Measurements from ENCODE around the gene VRK1.
"Not testable (repeated sequence)": the region's sequence is repeated elsewhere in the genome, so short reads cannot be mapped to it uniquely, and the experiment has no call there.

VRK1 gene, protein sequence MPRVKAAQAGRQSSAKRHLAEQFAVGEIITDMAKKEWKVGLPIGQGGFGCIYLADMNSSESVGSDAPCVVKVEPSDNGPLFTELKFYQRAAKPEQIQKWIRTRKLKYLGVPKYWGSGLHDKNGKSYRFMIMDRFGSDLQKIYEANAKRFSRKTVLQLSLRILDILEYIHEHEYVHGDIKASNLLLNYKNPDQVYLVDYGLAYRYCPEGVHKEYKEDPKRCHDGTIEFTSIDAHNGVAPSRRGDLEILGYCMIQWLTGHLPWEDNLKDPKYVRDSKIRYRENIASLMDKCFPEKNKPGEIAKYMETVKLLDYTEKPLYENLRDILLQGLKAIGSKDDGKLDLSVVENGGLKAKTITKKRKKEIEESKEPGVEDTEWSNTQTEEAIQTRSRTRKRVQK

DNA sequence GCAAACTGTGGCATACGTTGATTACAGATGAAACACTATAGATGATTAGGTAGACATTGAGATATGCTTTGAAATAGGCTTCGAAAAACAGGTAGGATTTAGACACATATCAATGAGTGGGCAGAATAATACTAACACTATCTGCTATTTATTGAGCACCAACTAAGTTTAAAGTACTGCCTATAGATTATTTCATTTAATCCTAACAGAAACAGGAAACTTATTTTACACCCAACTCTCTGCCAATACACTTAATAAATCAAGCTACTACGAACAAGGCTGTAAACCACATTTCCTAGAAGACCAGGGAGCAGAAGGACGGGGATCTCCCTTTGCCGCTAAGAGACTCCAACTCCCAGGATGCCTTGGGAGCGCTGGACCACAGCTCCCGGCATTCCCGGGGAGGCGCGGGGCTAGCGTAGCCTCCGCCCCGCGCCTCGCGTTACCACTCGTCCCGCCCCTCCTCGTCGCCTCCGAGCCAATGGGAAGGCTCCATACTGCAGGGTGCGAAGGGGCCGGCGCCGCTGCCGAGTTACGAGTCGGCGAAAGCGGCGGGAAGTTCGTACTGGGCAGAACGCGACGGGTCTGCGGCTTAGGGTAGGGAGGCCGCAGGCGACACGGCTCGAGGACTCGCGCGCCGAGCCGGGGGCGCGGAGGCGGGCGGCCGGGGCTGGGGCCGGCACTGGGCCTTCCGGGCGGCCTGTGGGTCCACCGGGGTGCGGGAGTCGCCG lies at the start of gene VRK1:
TSS of gene VRK1 (plus strand) at position 532 of the 731 bp plus-strand sequence. CDS start 36,090 bp downstream, outside the sequence.
- peak; percentile 74 for DNase-seq (ENCODE audit: low read depth)

DNA sequence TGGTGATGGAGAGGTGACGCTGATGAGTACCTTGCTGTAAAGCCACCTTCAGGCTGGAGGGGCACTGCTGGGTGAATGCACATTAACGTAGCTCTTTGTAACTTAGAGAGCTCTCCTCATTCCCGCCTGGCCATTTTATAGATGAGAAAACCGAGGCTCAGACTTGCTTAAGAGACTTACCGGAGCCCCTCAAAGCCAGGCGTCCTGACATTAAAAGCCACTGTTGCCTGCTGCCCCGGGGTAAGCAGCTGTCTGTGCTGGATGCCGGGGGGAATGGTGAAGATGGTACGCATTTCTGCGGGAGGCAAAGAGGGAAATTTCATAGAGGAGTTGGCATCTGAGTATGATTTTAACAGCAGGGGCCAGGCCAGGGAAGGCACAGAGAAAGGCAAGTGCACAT lies 49.6 kb upstream of the VRK1 start:
- no peak for DNase-seq (ENCODE audit: low read depth)

DNA sequence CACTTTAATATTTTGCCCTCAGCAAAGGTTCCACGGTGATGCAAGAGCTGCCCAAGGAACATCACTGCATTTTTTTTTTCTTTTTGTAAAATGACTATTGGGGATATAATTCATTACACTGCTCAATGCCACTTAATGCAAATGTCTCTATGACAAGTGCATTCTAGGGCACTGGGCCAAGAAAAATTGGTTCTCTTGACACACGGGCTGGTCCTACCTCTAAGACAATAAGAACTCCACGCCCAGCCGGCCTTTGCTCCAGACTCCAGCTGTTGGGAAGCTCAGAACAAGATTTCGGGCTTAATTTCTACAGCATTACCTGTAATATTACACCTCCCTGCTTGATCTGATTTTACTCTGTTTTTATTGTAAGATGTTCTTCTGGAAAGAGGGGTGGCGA lies 48.8 kb upstream of the VRK1 start:
- DNase-seq (ENCODE audit: low read depth) = no peak

DNA sequence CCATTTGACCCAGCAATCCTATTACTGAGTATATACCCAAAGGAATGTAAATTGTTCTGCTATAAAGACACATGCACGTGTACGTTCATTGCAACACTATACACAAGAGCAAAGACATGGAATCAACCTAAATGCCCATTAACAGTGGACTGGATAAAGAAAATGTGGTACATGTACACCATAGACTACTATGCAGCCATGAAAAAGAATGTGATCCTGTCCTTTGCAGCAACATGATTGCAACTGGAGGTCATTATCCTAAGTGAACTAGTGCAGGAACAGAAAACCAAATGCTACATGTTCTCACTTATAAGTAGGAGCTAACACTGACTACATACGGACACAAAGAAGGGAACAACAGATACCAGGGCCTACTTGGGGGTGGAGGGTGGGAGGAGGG lies 45.7 kb upstream of the VRK1 start:
- DNase-seq (ENCODE audit: low read depth) = no peak

DNA sequence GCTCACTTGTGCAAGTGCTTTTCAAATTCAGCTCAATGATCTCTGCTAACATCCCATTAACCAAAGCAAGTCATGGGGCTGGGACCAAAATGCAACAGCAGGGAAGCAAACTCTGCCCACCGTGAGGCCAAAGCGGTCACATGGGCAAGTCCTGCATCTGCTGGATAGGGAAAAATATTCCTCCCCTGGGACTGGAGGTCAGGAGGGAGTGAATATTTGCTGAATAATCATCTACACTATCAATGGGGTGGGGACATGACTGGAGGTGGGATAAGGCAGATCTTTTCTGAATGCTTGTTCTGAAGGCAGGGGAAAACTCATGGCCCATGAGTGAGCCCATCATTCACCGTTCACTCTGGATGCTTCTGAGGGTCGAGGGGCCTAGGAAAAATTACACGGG lies 45.1 kb upstream of the VRK1 start:
- DNase-seq (ENCODE audit: low read depth) = no peak

DNA sequence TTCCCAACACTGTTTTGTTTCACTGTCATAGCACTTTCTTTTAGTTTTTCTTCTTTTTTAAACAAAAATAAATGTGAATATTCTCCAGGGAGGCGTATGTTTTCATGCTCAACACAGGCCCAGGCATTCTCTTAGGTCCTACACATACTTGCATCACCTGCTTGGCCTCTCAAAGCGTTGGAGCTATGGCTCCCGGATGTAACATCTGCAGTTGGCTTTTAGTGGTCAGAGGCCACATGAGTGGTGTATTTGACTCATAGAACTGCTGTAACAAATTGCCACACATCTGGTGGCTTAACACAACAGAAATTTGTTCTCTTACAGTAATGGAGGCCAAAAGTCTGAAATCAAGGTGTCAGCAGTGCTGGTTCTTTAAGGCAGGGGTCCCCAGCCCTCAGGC lies 44.6 kb upstream of the VRK1 start:
- DNase-seq (ENCODE audit: low read depth) = no peak

DNA sequence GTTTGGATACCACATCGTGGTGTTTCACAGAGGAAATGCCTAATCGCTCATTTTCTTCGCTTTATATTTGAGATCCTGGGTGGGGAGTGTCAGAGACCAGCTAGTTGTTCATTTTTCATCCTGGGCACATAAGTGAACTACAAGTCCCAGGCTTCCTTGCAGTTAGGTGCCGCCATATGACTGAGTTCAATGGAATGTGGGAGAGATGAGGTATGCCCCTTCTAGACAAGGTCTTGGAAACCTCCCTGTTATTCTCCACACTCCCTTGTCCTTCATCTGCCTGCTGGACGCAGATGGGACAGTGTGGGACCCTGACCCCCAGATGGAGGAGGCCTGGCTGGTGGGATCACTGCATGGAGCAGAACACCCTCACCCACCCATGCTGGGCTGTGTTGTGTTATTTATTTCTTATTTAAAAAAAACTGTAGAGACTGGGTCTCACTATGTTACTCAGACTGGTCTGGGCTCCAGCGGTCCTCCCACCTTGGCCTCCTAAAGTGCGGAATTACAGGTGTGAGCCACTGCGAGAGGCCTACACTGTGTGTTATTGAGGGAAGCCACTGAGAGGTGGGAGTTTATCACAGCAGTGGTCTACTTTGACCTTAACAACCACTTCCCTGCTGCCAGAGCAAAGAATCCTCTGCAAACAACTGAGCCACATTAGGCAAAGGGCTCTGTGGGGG lies 42.9 kb upstream of the VRK1 start:
- peak; percentile 29 for DNase-seq (ENCODE audit: low read depth)

DNA sequence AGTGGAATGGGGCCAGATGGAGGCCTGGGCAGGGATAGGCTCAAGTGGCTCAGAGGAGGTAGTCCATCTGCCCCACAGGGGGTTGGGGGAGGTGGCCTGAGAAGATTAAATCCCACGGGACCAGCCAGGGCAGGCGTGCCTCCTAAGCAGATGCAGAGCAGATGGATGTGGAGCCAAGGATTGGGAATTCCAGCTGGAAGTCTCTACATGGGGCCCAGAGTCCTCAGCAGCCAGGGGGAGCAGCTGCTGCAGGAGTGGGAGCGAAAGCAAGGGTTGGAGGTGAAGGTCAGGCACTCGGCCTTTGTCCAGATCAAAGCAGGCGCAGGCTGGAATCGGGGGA lies 42.4 kb upstream of the VRK1 start:
- no peak for DNase-seq (ENCODE audit: low read depth)

DNA sequence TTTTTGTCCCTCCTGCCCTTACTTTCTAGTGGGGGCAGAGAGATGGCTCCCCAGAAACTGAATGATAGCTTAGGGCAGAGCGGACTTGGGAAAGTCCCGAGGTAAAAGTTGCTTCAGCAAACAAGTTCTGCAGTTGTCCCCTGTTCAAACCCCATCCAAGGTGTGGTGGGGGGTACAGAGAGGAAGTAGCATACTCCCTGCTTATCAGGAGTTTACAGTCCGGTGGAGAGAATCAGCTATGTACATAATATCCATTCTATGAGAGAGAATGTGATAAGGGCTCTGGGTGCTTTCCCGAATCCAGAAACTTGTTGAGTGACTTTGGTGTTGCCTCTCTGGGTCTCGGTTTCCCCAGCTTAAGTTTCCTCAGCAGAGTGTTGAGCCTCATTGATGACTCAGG lies 40.4 kb upstream of the VRK1 start:
- no peak for DNase-seq (ENCODE audit: low read depth)

DNA sequence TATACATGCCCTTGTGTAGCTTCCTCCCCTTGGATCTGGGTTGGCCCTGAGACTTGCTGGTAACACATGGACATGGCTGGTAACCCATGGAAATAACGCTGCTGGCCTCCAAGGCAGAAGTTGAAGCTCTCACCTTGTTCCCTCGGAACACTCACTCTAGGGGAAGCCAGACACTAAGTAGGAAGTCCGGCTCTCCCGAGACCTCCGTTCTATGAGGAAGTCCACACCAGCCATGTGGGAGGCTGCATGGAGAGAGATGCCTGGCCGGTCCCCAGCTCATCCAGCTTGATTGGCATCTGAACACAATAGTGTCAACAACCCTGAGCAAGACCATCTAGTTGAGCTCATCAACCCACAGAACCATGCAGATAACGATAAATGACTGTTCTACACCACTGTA lies 39.7 kb upstream of the VRK1 start:
- DNase-seq (ENCODE audit: low read depth) = no peak

DNA sequence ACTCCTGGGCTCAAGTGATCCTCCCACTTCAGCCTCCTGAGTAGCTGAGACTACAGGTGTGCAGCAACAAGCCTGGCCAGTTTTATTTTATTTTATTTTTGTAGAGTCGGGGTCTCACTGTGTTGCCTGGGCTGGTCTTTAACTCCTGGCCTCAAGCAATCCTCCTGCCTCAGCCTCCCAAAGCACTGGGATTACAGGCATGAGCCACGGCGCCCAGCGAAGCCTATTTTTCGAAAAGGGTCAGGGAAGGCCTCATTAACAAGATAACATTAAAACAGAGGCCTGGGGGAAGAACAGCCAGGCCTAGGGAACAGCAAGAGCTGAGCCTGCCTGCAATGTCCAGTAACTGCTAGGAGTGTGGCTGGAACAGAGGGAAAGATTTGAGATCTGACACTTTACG lies 36.1 kb upstream of the VRK1 start:
- DNase-seq (ENCODE audit: low read depth) = no peak

DNA sequence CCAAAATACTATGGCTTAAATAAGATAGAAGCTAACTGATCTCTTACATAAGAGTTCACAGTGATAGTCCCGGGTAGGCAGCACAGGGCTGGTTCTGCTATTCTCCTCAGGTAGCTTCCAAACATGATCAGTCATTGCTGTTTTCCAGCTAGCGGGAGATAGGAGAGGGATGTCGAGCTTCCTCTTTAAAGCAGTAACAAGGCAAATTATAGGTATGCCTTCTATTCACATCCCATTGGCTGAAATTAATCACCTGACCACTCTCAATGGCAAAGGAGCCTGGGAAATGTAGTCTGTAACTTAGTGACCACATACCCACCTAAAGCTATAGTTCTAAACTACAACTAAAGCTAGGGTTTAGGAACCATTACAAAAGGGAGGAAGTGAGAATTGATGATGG lies 34.5 kb upstream of the VRK1 start:
- peak; percentile 23 for DNase-seq (ENCODE audit: low read depth)

DNA sequence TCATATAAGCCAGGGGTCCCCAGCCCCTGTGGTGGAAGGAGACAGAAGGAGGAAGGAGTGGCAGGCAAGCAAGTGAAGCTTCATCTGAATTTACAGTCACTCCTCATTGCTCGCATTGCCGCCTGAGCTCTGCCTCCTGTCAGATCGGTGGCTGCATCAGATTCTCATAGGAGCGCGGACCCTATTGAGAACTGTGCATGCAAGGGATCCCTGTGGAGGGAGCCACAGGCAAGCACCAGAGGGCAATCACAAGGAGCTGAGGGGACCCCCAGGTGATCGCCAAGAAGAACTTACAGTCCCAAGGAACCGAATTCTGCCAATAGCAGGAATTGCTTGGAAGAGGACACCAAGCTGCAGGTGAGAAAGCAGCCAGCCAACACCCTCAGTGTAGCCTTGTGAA lies 33.2 kb upstream of the VRK1 start:
- DNase-seq (ENCODE audit: low read depth) = no peak

DNA sequence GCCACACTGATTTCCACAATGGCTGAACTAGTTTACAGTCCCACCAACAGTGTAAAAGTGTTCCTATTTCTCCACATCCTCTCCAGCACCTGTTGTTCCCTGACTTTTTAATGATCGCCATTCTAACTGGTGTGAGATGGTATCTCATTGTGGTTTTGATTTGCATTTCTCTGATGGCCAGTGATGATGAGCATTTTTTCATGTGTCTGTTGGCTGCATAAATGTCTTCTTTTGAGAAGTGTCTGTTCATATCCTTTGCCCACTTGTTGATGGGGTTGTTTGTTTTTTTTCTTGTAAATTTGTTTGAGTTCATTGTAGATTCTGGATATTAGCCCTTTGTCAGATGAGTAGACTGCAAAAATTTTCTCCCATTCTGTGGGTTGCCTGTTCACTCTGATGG lies 32.0 kb upstream of the VRK1 start:
- not testable (repeated sequence) for DNase-seq (ENCODE audit: low read depth)

DNA sequence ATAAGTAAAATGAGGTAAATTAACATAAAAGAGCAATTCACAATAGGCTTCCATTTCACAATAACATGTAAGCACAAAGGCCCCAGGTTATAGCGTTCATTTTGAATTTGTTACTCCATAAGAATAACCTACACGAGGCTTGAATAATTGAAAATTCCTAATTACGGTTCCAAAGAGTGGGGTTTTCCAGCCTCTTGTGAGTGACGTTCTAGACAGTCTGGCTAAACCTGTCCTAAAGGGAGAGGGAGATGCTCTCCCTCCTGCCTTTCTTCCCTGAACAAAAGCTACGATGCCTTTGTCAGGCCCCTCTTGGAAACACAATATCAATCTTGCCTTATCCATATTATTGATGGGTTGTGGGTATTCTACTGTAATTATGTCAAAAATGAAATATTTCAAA lies 24.3 kb upstream of the VRK1 start:
- DNase-seq (ENCODE audit: low read depth) = no peak

DNA sequence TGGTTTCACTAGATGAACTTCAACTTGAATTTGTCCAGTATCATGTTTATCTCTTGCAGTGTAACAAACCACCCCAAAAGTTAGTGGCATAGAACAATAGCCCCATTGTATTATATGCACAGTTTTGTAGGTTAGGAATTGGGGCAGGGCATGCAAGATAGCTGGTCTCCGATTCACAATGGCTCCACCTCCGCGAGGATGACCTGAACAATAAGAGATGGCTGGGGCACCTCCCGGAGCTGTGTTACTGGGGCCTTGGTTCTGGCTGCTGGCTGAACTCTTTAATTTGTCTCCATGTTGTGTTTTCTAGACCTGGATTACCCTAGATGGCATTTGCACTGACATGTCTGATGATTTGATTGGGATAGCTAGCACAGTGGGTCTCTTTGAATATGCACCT lies 20.4 kb upstream of the VRK1 start:
- no peak for DNase-seq (ENCODE audit: low read depth)

DNA sequence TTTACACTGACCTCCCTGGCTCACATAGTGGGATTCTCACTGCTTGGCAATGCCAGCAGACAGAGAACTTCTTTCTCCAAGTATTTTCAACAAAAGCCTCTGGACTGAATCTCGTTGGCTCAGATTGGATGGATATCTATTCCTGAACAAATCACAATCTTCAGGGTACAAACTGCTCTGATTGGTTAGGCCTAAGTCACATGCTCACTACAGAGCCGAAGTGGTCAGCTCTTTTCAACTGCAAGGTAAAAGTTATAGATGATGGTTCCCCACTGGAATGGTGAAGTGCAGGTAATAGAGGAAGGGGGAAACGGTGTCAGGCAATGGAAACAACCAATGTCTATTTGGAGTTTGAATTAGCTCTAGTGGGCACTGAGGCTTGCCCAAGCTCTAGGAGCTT lies 16.7 kb upstream of the VRK1 start:
- DNase-seq (ENCODE audit: low read depth) = no peak

DNA sequence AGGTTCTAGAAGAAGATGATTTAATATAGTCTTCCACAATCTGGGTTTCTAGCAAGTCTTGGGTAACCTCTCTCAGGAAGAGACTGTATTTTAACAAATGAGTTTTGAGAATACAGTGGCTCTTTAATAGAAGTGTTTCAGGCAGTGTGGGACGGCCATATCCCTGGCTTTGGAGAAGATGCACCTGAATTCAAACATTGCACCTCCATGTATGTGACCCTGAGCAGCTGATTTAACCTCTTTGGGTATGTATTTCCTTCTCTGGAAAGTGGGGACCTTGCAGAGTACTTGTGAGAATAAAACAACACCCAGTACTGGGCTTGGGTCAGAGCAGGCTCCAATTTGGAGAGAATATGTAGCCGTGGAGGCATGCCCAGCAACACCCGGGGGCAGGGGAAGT lies 15.8 kb upstream of the VRK1 start:
- no peak for DNase-seq (ENCODE audit: low read depth)

DNA sequence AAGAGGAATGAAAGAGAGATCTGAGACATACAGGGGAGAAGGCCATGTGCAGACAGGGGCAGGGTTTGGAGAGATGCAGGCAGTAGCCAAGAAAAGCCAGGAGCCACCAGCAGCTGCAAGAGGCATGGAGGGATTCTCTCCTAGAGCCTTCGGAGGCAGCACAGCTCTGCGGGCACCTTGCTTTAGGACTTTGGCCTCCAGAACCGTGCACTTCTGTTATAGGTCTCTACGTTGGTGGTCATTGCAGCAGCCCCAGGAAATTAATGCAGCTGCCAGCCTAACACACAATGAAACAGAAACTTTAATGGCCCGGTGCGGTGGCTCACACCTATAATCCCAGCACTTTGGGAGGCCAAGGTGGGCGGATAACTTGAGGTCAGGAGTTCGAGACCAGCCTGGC lies 14.7 kb upstream of the VRK1 start:
- DNase-seq (ENCODE audit: low read depth) = no peak

DNA sequence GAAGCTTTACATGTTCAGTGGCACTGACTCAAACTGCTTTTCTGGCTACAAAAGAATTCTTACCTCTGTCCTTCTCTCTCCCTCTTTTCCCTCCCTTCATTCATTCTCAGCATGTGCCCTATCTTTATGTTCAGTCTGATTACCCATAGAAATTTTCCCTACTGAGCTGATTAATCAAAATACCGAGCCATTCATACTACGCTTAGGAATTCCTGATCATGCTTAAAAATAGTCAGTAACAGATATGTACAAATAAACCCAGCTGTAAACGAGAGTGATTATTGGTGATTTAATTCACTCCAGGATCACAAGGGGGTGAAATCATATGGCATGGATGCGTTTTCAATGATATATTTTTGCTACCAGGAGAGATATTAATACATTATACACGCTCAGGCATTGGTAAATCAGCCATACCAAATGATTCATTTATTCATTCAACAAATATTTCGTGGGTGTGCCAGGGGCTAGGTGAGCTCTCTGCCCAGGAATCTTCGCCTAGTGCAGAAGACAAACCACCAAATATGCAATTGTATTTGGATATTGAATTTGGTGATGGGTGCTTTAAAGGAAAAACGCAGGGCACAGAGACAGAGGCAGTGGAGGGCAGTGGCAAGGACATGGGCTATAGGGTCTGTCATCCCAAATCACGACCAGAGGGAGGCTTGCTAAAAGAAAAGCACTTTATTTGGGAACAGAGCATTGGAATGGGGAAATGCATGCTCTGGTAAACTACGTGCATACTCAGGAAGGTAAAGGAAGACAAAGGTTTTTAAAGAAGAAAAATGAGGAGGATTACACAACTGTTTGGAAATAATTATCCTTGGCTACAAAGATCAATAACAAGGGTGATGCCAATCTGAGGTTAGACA lies 13.9 kb upstream of the VRK1 start:
- no peak for DNase-seq (ENCODE audit: low read depth)

DNA sequence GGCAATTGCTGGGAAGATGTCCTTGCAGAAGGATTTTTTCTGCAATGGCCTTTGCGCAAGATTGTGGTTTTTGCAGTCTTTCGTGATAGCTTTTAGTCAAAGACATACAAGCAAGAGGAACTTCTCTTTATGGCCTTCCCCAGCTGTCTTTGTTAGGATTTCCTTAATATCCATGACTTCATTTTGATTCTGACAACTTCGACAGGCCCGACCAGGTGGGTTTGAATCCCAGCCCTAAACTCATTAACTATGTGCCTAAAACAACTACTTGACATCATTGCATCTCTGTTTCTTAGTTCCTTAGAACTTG lies 13.3 kb upstream of the VRK1 start:
- no peak for DNase-seq (ENCODE audit: low read depth)

DNA sequence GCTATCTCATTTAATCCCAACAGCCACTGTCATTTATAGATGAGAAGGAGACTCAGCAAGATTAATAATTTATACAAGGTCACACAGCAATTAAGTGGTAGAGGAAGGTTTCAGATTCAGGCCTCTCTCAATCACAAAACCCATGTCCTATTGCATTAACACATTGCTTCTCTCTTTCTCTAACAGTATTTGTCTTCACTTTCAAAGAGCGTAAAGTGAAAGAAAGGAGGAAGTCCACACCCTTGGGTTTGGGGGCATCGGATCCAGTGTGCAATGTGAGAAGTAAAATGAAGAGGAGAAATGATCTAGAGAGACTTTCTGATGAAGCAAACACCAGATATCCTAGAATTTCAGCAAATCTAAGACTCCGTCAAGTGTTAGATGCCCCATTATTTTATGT lies 7.0 kb upstream of the VRK1 start:
- DNase-seq (ENCODE audit: low read depth) = no peak

DNA sequence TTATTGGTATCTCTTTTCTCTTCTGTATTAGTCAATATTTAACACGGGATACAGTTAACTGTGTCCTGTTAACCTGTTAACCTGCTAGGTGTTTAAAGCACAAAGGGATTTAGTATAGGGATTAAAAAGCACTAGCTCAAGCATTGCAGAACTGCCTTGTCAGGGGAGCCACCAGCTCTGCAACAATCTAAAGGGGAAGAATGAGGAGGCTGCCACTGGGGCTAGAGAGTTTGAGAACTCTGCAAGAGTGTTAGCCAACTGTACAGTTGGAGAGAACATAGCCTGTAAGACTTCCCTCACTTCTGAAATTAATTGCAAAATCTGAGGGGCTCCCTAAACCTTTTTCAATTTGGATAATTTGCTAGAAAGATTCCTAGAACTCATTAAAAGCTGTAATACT lies 6.5 kb upstream of the VRK1 start:
- no peak for DNase-seq (ENCODE audit: low read depth)

All from HS-27A (cell line).